ENCODE results near the gene FMN2. TPM values are rescaled to one million over a fixed set of nuclear protein-coding genes. Genes with fewer than 3 reads are reported as not detected.

FMN2 gene
- total RNA-seq, 1 experiment from 2014 or later = 4.6 TPM

- BruUV-seq (replicated peaks) = no TSS peak
- Histone ChIP-seq H3F3A (ENCODE audit: low read length, unreplicated experiment) (no peaks in the 10 kb centered on the region), H3K79me2 (ENCODE audit: low read length) (no peaks in the 10 kb centered on the region), H3K27ac (ENCODE audit: low read length) (no peak overlapping the region), H3K9me2 (replicated peaks; ENCODE audit: low read length) (no peaks in the 10 kb centered on the region), H3K4me3 (ENCODE audit: low read length) (no peak overlapping the region), H3K9me3 (ENCODE audit: low read length) (no peaks in the 10 kb centered on the region), H2AFZ (ENCODE audit: low read length) (no peak overlapping the region), H3K9ac (ENCODE audit: low read length) (no peak overlapping the region), H3K36me3 (ENCODE audit: low read depth, low read length) (no peaks in the 10 kb centered on the region), H3K4me1 (ENCODE audit: insufficient read depth, low read length) (no peaks in the 10 kb centered on the region), H4K20me1 (ENCODE audit: low read length) (no peaks in the 10 kb centered on the region), H3K27me3 (ENCODE audit: low read length) (peaks cover 45% of the 10 kb centered on the region), H3K4me2 (ENCODE audit: low read length) (no peak overlapping the region)
- POLR2A ChIA-PET (ENCODE audit: unreplicated experiment) = no interaction called here
- intact Hi-C loops (cut with micrococcal nuclease) = loop anchor here (10.0 kb wide), 1 partner anchor 309 kb away; no protein-coding TSS in a partner anchor
- DNase-seq (no peak), ATAC-seq (no peak)
- TF ChIP-seq EZH2 (IDR thresholded peaks at IDR 0.05; ENCODE audit: low read length, unreplicated experiment) = no peak
- TF ChIP-seq CTCF (conservative IDR thresholded peaks at IDR 0.05; ENCODE audit: low read depth, low read length) = no peak
- no peak for TF ChIP-seq EZH2phosphoT487 (IDR thresholded peaks at IDR 0.05; ENCODE audit: borderline replicate concordance, low read length)
- CTCF ChIA-PET = no interaction called here
Observed at GRCh38 chr1:240516069-240516468, 424.4 kb downstream of the FMN2 start.

GRCh38 chr1:240517891-240518290 lies 426.2 kb downstream of the FMN2 start:
- POLR2A ChIA-PET (ENCODE audit: unreplicated experiment) = no interaction called here
- Histone ChIP-seq H4K20me1 (ENCODE audit: low read length) (no peaks in the 10 kb centered on the region), H2AFZ (ENCODE audit: low read length) (no peak overlapping the region), H3K9me3 (ENCODE audit: low read length) (no peaks in the 10 kb centered on the region), H3K4me2 (ENCODE audit: low read length) (no peak overlapping the region), H3K27ac (ENCODE audit: low read length) (no peak overlapping the region), H3K4me1 (ENCODE audit: insufficient read depth, low read length) (no peaks in the 10 kb centered on the region), H3F3A (ENCODE audit: low read length, unreplicated experiment) (no peaks in the 10 kb centered on the region), H3K9me2 (replicated peaks; ENCODE audit: low read length) (no peaks in the 10 kb centered on the region), H3K79me2 (ENCODE audit: low read length) (no peaks in the 10 kb centered on the region), H3K36me3 (ENCODE audit: low read depth, low read length) (no peaks in the 10 kb centered on the region), H3K27me3 (ENCODE audit: low read length) (peaks cover 45% of the 10 kb centered on the region), H3K4me3 (ENCODE audit: low read length) (no peak overlapping the region), H3K9ac (ENCODE audit: low read length) (no peak overlapping the region)
- TF ChIP-seq EZH2 (IDR thresholded peaks at IDR 0.05; ENCODE audit: low read length, unreplicated experiment) (no peak), EZH2phosphoT487 (IDR thresholded peaks at IDR 0.05; ENCODE audit: borderline replicate concordance, low read length) (no peak), CTCF (conservative IDR thresholded peaks at IDR 0.05; ENCODE audit: low read depth, low read length) (no peak)
- CTCF ChIA-PET = no interaction called here
- no peak for ATAC-seq
- intact Hi-C loops (cut with micrococcal nuclease) = loop anchor here (10.0 kb wide), 1 partner anchor 307 kb away; no protein-coding TSS in a partner anchor
- DNase-seq = no peak
- BruUV-seq (replicated peaks) = no TSS peak

GRCh38 chr1:240522122-240522822 lies 430.6 kb downstream of the FMN2 start:
- no peak overlapping the region for H3K9ac ChIP-seq (ENCODE audit: low read length)
- no peaks in the 10 kb centered on the region for H3K9me3 ChIP-seq (ENCODE audit: low read length)
- BruUV-seq (replicated peaks) = no TSS peak
- no peak for DNase-seq
- POLR2A ChIA-PET (ENCODE audit: unreplicated experiment) = interaction anchor here (0.7 kb wide), 1 partner anchor 120 kb away, joined by 12 read pairs; no protein-coding TSS in a partner anchor
- no peaks in the 10 kb centered on the region for H3F3A ChIP-seq (ENCODE audit: low read length, unreplicated experiment)
- no peak overlapping the region for H3K4me3 ChIP-seq (ENCODE audit: low read length)
- intact Hi-C loops (cut with micrococcal nuclease) = no loop called here
- no peaks in the 10 kb centered on the region for H3K4me1 ChIP-seq (ENCODE audit: insufficient read depth, low read length)
- H3K9me2 ChIP-seq (replicated peaks; ENCODE audit: low read length) = no peaks in the 10 kb centered on the region
- H3K27ac ChIP-seq (ENCODE audit: low read length) = no peak overlapping the region
- no peaks in the 10 kb centered on the region for H3K79me2 ChIP-seq (ENCODE audit: low read length)
- H2AFZ ChIP-seq (ENCODE audit: low read length) = peak overlapping the region; percentile 28; the same call in 1 of the 2 replicates
- H3K36me3 ChIP-seq (ENCODE audit: low read depth, low read length) = no peaks in the 10 kb centered on the region
- CTCF ChIA-PET = no interaction called here
- ATAC-seq = no peak
- no peak overlapping the region for H3K4me2 ChIP-seq (ENCODE audit: low read length)
- TF ChIP-seq CTCF (conservative IDR thresholded peaks at IDR 0.05; ENCODE audit: low read depth, low read length) (no peak), EZH2 (IDR thresholded peaks at IDR 0.05; ENCODE audit: low read length, unreplicated experiment) (no peak), EZH2phosphoT487 (IDR thresholded peaks at IDR 0.05; ENCODE audit: borderline replicate concordance, low read length) (no peak)
- peaks cover 31% of the 10 kb centered on the region for H3K27me3 ChIP-seq (ENCODE audit: low read length)
- H4K20me1 ChIP-seq (ENCODE audit: low read length) = no peaks in the 10 kb centered on the region

Measured in PC-3 (cell line).